ENCODE measurements around the gene TSPYL4.

Gene TSPYL4

DNA sequence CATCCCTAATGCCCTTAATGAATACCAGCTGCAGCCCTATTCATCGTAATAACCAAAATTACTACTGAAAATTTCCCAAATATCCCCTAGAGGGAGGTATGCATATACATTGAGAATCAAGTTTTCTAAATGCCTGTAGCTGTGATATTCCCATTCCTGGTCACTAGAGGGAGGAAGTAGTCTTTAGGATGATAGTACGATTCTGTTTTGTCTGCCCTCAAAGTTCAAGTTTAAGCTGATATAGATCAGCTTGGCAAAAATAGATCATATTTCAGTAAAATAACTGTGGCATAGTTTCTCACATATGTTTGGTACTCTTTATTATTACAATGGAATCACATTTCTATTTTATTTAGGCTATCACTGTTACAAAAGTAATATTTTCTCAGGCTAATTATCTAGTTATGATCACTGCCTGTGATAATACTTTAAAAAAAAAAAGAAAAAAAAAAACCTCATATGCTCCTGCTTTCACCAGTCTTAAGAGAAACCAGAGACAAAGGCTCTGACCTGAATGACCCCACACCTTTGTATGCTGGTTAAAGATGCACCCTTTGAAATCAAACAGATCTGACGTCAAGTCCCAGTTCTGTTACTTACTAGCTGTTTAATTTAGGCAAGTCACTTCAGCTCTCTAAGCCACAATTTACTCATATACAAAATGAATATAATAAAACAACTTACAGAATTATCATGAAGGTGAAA, 14.9 kb upstream of the TSPYL4 start:
- peak; percentile 52 for DNase-seq

DNA sequence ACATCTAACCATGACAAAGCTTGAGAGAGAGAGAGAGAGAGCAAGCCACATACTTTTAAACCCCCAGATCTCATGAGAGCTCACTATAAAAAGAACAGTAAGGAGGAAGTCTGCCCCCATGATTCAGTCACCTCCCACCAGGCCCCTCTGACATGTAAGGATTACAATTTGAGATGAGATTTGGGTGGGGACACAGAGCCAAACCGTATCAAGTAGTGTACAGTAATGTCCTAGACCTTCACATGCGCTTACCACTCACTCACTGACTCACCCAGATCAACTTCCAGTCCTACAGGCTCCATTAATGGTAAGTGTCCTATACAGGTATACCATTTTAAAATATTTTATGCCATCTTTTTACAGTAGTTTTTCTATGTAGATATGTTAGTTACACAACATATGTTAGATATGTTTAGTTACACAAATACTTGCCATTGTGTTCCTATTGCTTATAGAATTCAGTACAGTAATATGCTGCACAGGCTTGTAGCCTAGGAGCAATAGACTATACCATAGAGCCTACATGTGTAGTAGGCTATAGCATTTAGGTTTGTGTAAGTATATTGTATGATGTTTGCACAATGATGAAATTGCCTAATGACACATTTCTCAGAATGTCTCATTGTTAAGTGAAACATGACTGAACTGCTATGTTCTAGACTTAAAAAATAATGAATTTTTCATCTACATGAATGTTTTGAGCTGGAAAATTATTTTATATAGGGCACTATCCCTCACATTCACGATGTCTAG, 14.1 kb upstream of the TSPYL4 start:
- DNase-seq: no peak

DNA sequence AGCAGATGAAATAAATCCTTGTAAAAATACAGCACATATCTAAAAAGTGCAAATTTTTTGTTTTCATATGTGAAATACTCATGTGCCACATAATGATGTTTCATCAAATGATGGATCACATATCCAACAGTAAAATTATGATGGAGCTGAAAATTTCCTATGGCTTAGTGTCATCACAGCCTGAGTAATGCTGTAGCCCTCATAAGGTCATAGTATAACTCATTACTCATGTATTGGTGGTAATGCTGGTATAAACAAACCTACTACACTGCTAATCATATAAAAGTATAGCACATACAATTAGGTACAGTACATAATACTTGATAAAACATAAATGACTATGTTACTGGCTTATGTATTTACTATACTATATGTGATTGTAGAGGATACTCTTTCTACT, 12.9 kb upstream of the TSPYL4 start:
- no peak for DNase-seq

DNA sequence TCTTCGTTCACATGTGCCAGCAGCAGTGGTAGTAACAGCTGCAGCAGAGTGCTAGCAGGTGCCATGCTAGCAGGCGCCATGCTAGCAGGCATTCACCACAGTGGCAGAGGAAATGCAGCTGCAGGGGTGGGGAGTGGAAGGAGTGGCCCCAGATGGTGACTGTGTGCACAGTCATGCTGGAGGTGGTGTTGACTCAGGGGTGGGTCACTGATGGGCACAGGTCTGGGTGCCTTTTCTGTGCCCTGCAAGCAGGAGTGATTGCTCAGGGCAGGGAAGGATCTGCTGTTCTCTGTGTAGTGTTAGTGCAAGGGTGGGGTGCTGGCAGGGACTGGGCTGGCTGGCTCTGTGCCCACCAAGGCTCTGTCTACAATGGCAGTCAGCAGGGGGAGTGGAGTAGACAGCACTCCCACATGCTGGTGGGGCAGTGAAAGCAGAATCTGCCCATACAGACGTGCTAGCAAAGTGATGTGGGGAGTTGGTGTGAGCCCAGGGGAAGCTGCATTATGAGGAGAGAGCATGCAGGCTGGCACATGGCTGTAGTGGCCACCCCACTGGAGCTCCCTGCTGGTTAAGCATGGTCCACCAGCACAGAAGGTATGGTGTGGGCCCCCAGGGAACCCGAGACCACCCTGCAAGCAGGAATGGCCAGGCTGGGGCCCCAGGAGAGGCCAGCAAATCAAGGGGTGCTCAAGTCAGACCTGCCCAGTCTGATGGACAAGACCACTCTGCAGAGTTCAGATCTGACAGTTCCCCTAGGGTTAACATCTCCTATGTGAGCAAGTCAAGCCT, 11.4 kb upstream of the TSPYL4 start:
- DNase-seq: no peak

DNA sequence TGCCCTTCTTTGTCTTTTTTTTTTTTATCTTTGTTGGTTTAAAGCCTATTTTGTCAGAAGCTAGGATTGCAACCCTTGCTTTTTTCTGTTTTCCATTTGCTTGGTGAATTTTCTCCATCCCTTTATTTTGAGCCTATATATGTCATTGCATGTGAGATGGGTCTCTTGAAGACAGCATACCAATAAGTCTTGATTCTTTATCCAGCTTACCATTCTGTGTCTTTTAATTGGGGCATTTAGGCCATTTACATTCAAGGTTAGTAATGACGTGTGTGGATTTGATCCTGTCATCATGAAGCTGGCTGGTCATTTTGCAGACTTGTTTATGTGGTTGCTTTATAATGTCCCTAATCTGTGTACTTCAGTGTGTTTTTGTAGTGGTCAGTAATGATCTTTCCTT, 9.5 kb upstream of the TSPYL4 start:
- no peak for DNase-seq

DNA sequence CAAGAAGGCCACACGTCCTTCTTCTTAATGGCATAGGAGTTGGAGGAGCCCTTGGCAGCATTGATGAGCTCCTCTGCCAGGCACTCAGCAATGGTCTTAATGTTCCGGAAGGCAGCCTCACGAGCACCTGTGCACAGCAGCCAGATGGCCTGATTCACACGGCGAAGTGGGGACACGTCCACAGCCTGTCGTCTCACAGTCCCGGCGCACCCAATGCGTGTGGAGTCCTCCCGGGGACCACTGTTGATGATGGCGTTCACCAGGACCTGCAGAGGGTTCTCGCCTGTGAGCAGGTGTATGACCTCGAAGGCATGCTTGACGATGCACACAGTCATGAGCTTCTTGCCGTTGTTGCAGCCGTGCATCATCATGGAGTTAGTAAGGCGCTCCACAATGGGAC, 4.6 kb upstream of the TSPYL4 start:
- no peak for DNase-seq

DNA sequence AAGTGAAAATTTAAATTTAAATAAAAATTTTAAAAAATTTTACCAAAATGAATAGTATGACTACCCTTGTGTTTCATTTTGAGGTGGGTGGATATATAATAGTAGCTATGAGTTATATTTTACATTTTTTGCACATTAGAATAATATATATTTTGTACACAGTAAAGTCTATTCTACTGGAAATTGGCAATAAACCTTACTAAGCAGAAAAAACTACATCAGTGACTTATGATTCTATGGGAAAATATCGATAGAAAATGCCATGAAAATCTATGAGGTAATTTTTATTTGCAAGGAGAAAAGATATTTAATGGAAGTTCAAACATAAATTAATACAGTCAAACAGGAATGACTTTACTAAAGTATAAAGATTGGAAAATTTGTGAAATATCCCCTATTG, 2.8 kb upstream of the TSPYL4 start:
- no peak for DNase-seq

DNA sequence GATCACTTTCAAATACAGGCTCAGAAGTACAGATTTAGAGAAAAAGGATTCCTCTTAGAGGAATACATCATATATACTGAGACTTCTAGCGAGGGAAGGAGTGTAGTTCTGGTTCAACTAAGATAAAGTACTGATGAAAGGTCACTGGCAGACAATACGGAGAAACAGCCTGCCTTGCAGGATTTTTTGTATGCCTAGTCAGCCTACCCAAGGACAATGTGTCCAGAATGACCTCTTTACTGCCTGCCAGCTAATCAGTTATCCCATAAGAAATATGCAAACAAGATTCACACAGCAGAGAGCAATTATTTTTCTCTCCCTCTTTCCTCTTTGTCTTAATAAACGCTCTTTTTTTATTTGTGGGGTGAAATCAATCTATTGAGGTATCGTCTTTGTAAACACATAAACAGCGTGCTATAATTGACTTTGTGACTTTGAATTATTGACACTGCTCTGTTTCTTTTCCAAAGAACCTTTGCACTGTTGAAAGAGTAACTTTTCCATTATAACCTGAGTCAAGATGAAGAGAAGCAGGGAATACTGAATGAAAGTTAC, 1.4 kb upstream of the TSPYL4 start:
- DNase-seq: no peak

DNA sequence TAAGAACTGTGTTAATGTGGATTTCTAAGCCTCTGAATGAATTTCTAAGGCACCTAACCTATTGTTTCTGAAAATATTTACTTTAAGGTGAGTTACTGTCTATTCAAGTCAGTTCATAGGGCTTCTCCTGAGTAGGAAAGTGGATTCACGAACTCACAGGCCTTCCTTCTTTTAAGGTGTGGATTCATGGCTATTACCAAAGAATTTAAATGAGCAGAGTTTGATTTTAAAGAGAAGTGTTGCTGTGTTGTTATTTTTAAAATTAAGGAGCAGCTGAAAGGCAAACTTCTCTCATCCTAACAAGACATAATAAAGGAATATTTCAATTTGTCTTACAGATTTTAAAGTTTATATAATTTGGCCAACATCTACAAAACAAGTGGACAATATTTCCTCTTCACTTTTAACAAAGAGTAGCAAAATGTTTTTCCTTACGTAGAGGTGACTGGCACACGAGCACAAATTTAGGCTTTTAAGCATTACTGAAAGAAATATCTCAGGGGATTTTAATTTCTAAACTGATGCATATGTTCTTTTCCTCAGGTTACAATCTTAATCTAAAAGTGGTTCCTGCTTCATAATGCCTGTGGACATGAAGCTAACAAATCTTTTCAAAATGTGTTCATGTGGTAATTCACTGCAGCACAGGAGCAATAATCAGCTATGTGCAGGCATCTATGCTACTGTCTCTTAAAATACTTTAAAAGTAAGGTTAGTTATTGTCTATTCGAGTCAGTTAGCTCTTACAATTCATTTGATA, 602 bp upstream of the TSPYL4 start:
- no peak for DNase-seq

DNA sequence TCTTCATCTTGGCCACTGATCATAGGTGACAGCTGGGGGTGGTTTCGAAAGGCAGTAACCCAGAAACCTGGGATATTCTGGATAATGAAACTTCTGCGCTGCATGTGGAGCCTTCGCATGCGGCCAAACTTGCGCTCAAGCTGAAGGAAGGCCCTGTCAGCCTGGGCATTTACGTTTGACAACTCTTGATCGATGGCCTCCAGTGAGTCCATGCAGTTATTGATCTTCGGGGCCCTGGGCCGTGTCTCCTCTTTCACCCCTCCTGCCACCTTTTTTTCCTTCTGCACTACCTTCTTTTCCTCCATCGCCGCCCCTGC, 729 bp downstream of the TSPYL4 start:
- no peak for DNase-seq

DNA sequence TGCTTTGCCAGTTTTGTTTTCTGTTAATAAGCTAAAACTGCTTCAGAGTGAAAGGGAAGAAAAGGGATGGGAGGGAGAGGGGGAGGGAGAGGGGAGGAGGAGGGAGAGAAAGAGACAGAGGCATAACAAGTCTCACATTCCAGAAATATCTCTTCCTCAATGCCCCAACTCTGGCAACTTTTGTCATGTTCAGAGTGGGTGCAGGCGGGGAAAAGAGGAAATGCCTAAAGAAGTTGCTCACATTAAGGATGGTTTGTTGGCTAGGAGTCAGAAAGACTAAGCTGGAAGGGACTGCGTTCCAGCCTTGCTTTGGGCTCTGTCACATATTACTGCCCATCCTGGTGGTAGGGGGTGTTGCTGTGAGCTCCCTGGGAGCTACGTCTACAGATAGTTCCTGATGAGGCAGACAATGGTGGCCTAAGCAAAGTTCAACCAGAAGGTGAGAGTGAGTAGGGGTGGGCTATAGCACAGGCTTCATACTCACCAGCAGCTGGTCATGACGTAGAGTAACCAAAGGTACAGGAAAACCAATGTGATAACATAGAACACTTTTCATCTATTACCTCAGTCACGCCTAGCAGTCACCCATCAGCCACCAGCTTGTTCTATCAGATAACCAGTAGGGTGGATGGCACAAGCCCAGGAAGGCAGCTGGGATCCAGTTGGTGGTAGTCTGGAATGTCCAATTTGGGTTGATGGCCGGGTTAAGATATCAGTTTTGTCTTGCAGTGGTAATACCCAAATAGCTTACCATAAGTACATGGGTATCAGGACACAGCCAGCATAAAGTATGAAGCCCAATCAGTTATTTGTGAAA, 2.1 kb downstream of the TSPYL4 start:
- DNase-seq: no peak

DNA sequence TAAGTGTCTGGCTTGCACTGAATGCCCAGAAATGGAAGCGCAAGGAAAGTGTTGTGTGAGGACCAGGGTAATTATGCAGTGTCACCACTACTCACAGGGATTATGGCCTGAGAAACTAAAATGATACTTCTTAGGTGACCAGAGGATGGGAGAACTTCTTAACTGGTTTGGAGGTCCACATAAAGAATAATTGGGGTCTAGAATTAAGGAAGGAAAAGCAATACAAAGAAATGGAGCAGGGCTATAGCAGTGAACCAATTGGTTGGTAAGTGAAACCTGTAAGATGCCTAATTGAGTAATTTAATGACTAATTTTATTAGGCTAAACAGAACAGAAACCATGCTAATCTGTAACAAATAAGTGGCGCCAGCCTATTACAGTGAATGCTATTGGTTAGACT, 5.3 kb downstream of the TSPYL4 start:
- DNase-seq: no peak

DNA sequence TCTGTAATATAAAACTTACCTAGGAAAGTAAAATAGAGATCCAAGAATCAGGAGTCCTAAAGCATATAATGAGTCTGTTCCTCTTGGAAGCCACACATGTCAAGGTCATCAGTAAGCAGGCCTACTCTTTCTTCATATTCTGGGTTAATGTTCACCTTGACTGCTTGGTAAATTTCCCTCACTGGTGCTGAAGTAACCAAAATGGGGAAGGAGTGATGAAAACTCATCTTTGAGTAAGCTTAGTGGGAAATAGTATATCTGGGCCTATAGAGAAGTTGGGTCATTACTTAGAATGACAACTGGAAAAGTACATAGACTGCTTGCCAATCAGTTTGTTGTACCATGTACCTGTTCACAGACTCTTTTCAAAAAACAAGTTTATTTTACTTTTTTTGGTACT, 6.6 kb downstream of the TSPYL4 start:
- DNase-seq: no peak

DNA sequence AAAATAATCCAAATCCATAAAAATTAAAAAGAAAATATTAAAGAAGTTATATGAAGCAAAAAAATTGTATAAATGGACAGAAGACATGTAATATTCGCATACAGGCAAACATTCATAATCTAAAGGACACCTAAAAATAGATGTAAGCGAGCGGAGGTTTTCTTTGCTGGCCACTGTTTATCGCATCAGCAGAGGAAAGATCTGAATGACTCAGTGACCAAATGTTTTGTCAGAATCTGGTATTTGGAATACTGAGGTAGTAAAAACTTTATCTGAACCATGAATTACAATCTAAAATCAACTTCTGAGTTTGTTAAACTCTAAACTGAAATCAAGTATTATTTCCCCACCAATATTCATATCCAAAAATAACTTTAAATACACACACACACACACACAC, 7.8 kb downstream of the TSPYL4 start:
- DNase-seq: no peak

DNA sequence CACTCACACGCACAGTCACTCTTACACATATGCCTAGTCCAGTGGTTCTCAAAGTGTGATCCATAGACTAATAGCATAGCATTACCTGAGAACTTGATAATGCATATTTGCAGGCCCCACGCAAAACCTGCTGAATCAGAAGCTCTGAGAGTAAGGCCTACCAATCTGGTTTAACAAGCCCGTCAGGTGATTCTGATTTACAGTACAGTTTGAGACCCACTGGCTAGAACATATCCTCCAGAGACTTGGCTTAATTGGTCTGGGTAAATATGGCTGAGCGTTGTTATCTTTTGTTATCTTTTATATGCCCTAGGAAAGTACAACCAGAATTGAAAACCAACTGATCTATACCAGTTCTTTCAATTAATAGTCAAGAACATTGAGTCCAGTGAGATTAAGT, 9.6 kb downstream of the TSPYL4 start:
- no peak for DNase-seq

DNA sequence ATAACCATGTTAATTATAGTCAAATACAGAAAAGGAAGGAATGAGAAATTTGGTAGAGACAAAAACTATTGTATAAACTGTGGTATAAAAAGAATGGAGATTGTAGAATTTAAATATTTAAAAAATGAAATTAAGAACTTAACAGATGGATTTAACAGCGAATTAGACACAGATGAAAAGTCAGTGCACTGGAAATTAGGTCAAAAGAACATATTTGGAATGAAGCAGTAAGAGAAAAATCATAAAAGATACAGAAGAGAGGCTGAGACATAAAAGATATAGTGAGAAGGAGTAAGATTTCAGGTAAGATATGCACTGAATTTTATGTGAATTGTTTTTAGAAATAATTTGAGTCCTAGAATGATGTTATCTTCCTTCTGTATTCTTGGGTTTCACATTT, 14.0 kb downstream of the TSPYL4 start:
- DNase-seq: no peak

DNA sequence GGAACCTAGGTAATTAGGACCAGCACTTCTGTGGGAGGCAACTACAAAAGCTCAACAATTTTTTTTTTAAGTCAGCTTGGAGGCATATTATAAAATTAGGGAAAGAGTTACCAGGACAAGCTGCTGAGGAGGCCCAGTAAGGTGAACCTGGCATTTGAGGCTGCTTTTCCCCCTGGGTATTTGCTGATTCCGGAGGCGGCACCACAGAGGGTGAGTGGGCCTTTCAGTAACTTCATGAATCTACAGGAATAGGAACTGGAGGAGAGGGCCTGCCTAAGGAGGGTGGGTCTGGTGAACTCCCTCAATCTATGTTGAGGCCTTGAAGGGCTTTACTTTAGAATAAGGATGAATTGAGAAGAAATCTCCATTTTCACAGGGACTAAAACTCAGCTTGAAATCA, 14.6 kb downstream of the TSPYL4 start:
- DNase-seq: no peak

DNA sequence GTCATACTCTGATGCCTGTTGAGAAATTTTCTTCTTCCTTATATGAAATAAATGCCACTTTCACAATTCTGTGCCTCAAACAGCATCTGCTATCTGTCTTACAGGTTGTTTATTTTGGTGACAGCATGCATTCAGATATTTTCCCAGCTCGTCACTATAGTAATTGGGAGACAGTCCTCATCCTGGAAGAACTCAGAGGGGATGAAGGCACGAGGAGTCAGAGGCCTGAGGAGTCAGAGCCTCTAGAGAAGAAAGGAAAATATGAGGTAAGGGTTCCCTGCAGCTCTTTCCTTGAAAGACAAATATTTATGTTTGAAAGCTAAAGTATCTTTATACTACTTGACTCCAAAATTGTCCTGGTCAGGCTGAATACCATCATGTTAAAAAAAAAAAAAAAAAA, 15.8 kb downstream of the TSPYL4 start:
- DNase-seq: no peak

DNA sequence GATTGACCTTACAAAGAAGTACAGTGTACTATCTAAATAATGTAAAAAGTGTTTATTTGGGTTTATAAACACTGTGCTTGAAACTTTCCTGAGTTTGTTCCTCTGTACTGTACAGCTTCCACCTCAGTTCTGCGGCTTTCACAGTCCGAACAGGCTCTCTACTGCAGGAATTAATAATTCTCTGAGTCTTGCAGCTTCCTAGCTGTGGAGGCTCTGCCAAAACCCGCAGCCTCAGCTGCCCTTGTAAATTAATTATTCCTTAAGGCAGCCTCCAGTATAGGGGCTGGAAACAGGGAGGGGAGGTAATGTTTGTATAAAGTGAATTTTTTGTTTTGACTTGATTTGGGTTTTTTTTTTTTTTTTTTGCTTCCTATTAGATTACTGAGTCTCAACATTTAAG, 19.2 kb downstream of the TSPYL4 start:
- DNase-seq: no peak

DNA sequence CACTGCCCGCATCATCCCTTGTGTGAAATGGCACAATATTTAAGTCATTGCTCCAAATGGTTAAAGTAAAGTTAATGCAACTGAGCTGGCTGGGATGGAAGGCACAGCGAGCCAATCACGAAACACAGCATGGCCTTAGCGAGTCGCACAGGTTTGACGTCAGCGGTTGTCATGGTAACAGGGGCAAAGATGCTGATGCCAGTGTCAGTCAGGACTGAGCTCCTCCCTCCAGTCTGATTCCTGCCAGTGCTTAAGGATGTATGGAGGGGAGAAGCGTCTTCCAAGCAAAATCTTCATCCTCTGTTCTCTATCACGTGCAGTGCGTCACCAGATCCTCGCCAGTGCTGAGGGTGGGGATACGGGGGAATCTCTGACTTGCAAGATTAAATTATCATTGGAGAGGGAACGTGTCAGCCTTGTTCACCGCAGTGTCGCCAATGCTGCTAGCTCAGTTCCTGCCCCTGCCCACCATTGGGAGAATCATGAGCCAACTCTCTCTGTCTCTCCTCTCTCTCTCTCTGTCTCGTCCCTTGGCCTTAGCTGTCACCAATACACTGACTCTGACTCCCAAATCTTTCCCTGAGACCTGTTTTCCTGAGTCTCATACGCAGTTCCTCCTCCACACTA, 24.5 kb downstream of the TSPYL4 start:
- DNase-seq: peak; percentile 37

DNA sequence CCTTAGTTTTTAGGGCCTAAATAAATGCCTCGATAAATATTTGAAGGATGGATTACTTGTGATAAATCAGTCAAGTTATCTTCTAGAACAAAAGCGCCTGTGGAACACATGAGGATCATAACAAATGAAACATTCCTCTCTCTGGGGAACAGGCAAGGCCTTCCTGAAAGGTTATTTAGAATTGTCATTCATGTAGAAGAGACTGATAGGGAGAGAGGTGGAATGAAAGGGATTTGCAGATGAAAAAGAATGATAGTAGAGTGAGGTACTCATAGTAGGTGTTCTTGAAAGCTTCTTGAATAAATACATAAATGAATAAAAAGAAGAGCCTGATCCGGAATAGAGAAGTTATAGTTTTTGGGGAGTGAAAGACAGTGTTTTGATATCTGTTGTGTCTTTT, 30.5 kb downstream of the TSPYL4 start:
- DNase-seq: no peak

DNA sequence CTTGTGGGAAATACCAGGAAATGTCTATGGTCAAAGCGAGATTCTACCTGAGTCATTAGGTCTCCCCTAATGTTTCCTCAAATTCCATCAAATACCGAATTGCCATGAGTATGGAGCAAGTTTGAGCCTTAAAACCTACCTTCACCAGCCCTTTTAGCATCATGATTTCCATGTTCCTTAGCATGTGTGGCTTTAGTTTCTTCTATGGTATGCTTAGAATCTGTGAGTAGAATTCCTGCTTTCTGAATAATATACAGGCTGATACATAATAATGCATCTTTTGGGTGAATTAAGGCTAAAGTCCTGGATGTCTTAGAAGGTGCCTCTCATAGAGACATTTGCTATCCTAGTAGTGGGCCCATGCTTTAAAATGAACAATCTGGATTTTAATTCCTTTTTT, 32.0 kb downstream of the TSPYL4 start:
- no peak for DNase-seq

Data from activated CD4-positive, alpha-beta T cell treated with anti-CD3 and anti-CD28 coated beads, Interleukin-10, Interleukin-2, amounts not matched to agents 100 ng/mL and 50 ng/mL, durations not matched to agents 16 hours and 8 hours (primary cell).